HFFc6 (cell line): Measurements from ENCODE around the gene FAM20C. TPM values are rescaled to one million over a fixed set of nuclear protein-coding genes. Genes with fewer than 3 reads are reported as not detected.
A peak's percentile ranks its signal among the peaks of the same experiment; 100 is the strongest.

Experiments used
- DNase-seq: peaks from one replicate; pipeline ENCODE4 v3.0.0-alpha.2; 2018
- H3K27ac Mint-ChIP-seq: 2 replicates; pipeline ENCODE4 v1.8.0; 2020; ENCODE audit warnings: mild to moderate bottlenecking, mixed read lengths
- H3K27me3 Mint-ChIP-seq: 2 replicates; pipeline ENCODE4 v1.8.0; 2021; ENCODE audit warnings: mild to moderate bottlenecking, moderate library complexity, mixed read lengths; ENCODE audit not compliant: insufficient read depth
- H3K36me3 Mint-ChIP-seq: 2 replicates; pipeline ENCODE4 v1.8.0; 2021; ENCODE audit warnings: low read depth, mixed read lengths
- H3K4me1 Mint-ChIP-seq: 2 replicates; pipeline ENCODE4 v1.8.0; 2020; ENCODE audit warnings: low read depth, mixed read lengths
- H3K4me3 Mint-ChIP-seq: 2 replicates; pipeline ENCODE4 v1.8.0; 2020; ENCODE audit warnings: mild to moderate bottlenecking, moderate library complexity, mixed read lengths
- H3K9me3 Mint-ChIP-seq: 2 replicates; pipeline ENCODE4 v1.8.0; 2020; ENCODE audit warnings: mild to moderate bottlenecking, mixed read lengths
- CTCF ChIP-seq: fragments of 200-600 bp; sonication (generic); IDR thresholded peaks from 2 replicates; pipeline ENCODE4 v1.5.0; 2021; ENCODE audit warnings: antibody characterized with exemption, mild to moderate bottlenecking
- total RNA-seq, 6 experiments: library from RNA; stranded (reverse); fragmentation: NEBNext Ultra II Directional; extraction: Animal tissue kit (Norgen Biotek cat#: 25700); gene quantifications; 2 replicates in 1 of 6; 3 replicates in 5 of 6; pipeline ENCODE4 v1.2.3, GENCODE V29; 2021

The FAM20C gene
- total RNA-seq, 6 experiments from 2014 or later, result 22.2 to 31.1 (median 23.2) TPM

DNA sequence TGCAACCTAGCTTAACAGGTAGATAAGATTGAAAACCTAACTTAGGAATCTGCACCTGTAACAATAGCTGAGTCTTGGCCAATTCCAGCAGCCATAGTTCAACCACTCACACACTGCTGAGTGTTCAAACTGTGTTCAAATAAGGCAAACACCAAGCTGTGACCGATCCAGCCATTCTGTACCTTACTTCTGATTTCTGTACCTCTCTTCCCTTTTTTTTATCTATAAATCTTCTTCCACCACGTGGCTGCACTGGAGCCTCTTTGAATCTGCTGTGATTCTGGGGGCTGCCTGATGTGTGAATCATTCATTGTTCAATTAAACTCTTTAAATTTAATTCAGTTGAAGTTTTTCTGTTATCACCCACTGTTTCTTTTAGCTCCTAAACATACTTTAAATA, 81.9 kb downstream of the FAM20C start:
- DNase-seq, result no peak
- no peak for TF ChIP-seq CTCF
- Mint-ChIP-seq H3K9me3 (peaks cover 10% of the 10 kb centered on the region), H3K36me3 (peaks cover 5% of the 10 kb centered on the region; the same call in 1 of the 2 replicates), H3K27me3 (peaks cover 31% of the 10 kb centered on the region), H3K4me1 (peaks cover 7% of the 10 kb centered on the region), H3K4me3 (no peak overlapping the region), H3K27ac (no peak overlapping the region)

- peaks cover 5% of the 10 kb centered on the region for H3K36me3 Mint-ChIP-seq
- TF ChIP-seq CTCF, result no peak
- peaks cover 7% of the 10 kb centered on the region for H3K4me1 Mint-ChIP-seq
- no peak for DNase-seq
- no peak overlapping the region for H3K27ac Mint-ChIP-seq
- peaks cover 34% of the 10 kb centered on the region for H3K27me3 Mint-ChIP-seq
- H3K4me3 Mint-ChIP-seq, result no peak overlapping the region
- H3K9me3 Mint-ChIP-seq, result peaks cover 10% of the 10 kb centered on the region
Measured at GRCh38 chr7:276230-276835, 84.0 kb downstream of the FAM20C start.

DNA sequence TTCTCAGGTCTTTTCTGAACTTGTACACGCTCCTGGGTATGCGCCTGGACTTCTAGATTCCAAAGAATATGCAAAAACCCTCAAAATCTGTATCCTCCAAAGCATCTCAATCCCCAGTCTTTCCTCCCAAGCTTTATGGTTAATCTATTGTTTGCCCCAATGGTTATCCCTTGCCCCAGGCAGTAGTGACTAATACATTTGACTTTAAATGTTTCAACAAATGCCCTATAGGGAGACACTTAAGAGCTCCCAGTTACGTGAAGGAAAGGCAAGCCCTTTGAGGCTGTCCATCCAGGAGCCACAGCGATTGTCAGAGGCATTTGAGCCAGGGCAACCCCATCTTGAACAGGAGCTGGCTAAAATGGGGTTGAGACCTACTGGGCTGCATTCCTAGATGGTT, 84.9 kb downstream of the FAM20C start:
- Mint-ChIP-seq H3K4me1 (peaks cover 7% of the 10 kb centered on the region), H3K27ac (no peak overlapping the region), H3K27me3 (peaks cover 42% of the 10 kb centered on the region), H3K9me3 (peaks cover 10% of the 10 kb centered on the region), H3K36me3 (peaks cover 5% of the 10 kb centered on the region), H3K4me3 (no peak overlapping the region)
- peak; percentile 12 for DNase-seq
- TF ChIP-seq CTCF, result no peak

DNA sequence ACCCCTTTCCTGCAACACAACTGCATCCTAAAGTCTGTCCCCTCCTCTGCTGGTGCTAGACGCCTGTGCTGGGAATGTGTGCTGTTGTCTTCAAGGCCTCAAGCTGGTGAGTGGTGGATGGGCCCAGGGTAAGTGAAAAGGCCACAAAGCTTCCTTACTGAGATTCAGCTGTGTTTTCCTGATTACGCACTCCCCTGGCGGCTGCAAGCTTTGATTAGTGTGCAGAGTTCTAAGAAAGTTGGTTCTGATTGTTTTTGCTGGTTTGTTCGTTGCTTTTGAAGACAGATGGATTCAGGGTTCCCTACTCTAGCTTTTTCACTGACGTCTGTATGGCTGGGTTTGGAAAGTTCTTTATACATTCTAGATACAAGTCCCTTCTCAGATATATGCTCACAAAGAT, 85.7 kb downstream of the FAM20C start:
- H3K4me1 Mint-ChIP-seq, result peaks cover 7% of the 10 kb centered on the region
- DNase-seq, result no peak
- H3K36me3 Mint-ChIP-seq, result peaks cover 5% of the 10 kb centered on the region
- H3K27me3 Mint-ChIP-seq, result peaks cover 42% of the 10 kb centered on the region
- TF ChIP-seq CTCF, result no peak
- H3K4me3 Mint-ChIP-seq, result no peak overlapping the region
- H3K27ac Mint-ChIP-seq, result no peak overlapping the region
- peaks cover 10% of the 10 kb centered on the region for H3K9me3 Mint-ChIP-seq

GRCh38 chr7:279821-280220, 87.5 kb downstream of the FAM20C start:
- Mint-ChIP-seq H3K27ac (no peak overlapping the region), H3K4me3 (no peak overlapping the region), H3K36me3 (no peaks in the 10 kb centered on the region; the same call in 1 of the 2 replicates), H3K4me1 (peaks cover 5% of the 10 kb centered on the region), H3K27me3 (peaks cover 39% of the 10 kb centered on the region), H3K9me3 (no peaks in the 10 kb centered on the region; the same call in 1 of the 2 replicates)
- DNase-seq, result no peak
- no peak for TF ChIP-seq CTCF
